IPS DF 4.7 (cell line): Measurements from ENCODE around the gene EARS2.
"Not testable (repeated sequence)": the region's sequence is repeated elsewhere in the genome, so short reads cannot be mapped to it uniquely, and the experiment has no call there.

ENCODE experiments used
- DNase-seq: peaks from one replicate; pipeline ENCODE4 v3.0.0-alpha.2; 2013; ENCODE audit warnings: low spot score; ENCODE audit errors: extremely low read depth

Gene EARS2

GRCh38 chr16:23567602-23568001 lies 10.5 kb upstream of the EARS2 start:
- DNase-seq, result no peak

GRCh38 chr16:23566724-23567123 lies 9.6 kb upstream of the EARS2 start:
- DNase-seq, result no peak

GRCh38 chr16:23564575-23565363 lies 7.6 kb upstream of the EARS2 start:
- no peak for DNase-seq

GRCh38 chr16:23563186-23563585 lies 6.0 kb upstream of the EARS2 start:
- DNase-seq, result no peak

- no peak for DNase-seq
Observed at GRCh38 chr16:23562505-23562904, 5.4 kb upstream of the EARS2 start.

DNA sequence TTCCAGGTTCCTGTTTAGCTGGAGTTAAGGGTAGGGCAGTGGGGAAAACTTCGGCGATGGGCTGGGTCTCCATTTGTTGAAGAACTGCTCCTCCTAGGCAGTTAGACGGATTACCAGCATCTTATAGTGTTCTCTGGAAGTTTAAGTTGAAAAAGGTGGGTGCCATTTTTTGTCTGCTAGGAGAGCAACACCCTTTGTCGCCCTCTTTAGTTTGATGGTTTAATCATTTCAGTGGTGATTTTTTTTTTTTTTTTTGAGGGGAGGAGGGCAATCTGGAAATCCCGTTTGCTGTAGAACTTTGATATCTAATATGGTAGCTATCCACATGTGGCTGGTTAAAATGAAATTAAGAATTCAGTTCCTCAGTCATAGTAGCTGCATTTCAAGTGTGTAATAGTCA lies 4.4 kb upstream of the EARS2 start:
- DNase-seq, result no peak

- DNase-seq, result no peak
Observed at GRCh38 chr16:23557779-23558702, 891 bp upstream of the EARS2 start.

DNA sequence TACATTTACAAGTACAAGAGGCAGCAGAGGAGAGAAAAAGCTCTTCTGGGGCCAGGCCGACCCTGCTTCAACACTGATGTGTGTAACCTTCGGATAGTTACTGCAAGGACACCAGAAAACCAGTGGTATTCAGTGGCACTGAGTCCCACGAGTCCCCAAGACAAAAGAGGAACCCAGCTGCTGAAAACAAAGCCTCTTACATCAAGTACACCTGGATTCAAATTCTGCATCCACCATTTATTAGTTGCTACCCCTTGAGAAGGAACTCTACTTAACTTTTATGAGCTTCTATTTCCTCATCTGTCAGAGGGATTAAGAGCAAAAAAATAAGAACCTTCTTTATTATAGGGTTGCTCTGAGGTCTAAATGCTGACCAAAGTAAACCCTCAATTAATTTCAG lies 2.6 kb downstream of the EARS2 start:
- DNase-seq, result no peak

GRCh38 chr16:23552161-23552560 lies 5.0 kb downstream of the EARS2 start:
- DNase-seq, result no peak

DNA sequence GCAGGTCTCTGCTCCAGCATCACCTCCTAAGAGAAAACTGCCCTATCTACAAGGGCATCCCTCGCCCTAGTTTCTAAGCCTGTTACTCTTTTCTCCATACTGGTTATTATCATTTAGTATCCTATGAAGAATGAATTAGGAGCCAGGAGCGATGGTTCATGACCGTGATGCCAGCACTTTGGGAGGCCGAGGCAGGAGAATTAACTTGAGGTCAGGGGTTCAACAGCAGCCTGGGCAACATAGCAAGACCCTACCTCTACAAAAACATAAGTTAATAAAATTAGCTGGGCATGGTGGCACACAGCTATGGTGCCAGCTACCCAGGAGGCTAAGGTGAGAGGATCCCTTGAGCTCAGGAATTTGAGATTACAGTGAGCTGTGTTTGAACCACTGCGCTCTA lies 7.2 kb downstream of the EARS2 start:
- DNase-seq, result no peak

DNA sequence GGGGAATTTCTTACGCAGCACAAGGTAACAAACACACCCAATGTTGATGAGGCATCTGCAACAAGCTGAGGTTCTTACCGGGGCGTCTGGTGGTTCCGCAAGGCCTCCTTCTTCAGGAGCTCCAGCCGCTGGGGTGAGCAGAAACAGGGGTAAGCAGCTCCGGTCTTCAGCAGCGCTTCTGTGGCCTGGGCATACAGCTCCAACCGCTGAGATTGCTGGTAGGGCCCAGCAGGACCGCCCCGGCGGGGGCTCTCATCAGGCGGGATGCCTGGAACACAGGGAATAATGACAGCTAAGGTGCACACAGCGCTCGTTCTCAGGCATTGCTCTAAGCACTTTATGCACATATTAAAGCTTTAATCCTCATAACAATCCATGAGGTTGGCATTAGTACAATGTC lies 12.7 kb downstream of the EARS2 start:
- DNase-seq, result no peak

- DNase-seq, result not testable (repeated sequence)
Observed at GRCh38 chr16:23540817-23541178, 16.4 kb downstream of the EARS2 start.

DNA sequence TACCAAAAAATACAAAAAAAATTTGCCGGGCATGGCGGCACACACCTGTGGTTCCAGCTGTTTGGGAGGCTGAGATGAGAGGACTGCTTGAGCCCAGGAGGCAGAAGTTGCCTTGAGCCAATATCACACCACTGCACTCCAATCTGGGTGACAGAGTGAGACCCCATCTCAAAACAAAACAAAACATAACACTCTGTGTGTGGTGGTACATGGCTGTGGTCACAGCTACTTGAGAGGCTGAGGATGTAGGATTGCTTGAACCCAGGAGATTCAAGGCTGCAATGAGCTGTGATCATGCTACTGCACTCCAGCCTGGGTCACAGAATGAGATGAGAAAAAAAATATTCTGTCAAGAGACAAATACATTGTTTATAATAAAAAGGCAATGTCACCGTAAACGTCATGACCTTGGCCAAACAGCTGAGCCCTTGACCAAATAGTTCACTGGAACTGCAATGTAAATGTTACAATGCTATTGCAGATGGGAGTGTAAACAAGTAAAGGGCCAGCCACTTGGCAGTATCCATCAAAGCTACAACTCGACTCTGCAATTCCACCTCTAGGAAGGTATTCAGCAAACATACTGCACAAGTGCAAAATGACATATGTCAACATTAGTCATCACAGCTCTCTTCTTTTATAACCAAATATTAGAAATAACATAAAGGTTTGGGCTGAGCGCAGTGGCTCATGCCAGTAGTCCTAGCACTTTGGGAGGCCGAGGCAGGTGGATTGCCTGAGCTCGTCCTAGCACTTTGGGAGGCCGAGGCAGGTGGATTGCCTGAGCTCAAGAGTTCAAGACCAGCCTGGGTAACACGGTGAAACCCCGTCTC lies 16.9 kb downstream of the EARS2 start:
- no peak for DNase-seq

- DNase-seq, result no peak
Observed at GRCh38 chr16:23538919-23539278, 18.3 kb downstream of the EARS2 start.

DNA sequence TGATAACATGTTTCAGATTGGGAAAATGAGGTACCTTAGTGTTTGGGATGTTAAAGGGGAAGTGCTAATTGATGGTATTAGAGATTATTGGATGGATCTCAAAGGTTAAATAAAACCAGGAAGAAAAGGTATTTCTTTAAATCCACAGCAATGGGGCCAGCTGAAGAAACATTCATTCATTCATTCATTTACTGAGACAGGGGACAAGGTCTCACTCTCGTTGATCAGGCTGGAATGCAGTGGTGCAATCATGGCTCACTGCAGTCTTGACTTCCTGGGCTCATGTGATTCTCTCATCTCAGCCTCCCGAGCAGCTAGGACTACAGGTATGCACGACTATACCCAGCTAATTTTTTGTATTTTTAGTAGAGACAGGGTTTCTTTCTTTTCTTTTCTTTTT lies 19.8 kb downstream of the EARS2 start:
- no peak for DNase-seq

GRCh38 chr16:23535901-23536300 lies 21.2 kb downstream of the EARS2 start:
- DNase-seq, result no peak

GRCh38 chr16:23534868-23535860 lies 22.0 kb downstream of the EARS2 start:
- no peak for DNase-seq

GRCh38 chr16:23532448-23532847 lies 24.7 kb downstream of the EARS2 start:
- no peak for DNase-seq

- DNase-seq, result no peak
Observed at GRCh38 chr16:23530062-23530461, 27.1 kb downstream of the EARS2 start.

GRCh38 chr16:23528644-23529310 lies 28.4 kb downstream of the EARS2 start:
- DNase-seq, result no peak
